Left ventricle myocardium inferior (tissue), 1 donor: ENCODE measurements around the gene PTPRM. TPM values are rescaled to one million over a fixed set of nuclear protein-coding genes. Genes with fewer than 3 reads are reported as not detected.

Source experiments
- DNase-seq: peaks from one replicate; pipeline ENCODE4 v3.0.0-alpha.2; 2020
- H3K27ac ChIP-seq: fragments of 200-600 bp; replicated peaks from 2 replicates; pipeline ENCODE4 v1.8.0; 2021
- H3K27me3 ChIP-seq: fragments of 200-600 bp; 2 replicates; pipeline ENCODE4 v1.8.0; 2021; ENCODE audit warnings: low read depth
- H3K36me3 ChIP-seq: fragments of 200-600 bp; 2 replicates; pipeline ENCODE4 v1.8.0; 2021
- H3K4me1 ChIP-seq: fragments of 200-600 bp; 2 replicates; pipeline ENCODE4 v1.8.0; 2021
- H3K4me3 ChIP-seq: fragments of 200-600 bp; 2 replicates; pipeline ENCODE4 v1.8.0; 2021; ENCODE audit warnings: mild to moderate bottlenecking, moderate library complexity
- H3K9me3 ChIP-seq: fragments of 200-600 bp; replicated peaks from 2 replicates; pipeline ENCODE4 v1.8.0; 2021
- intact Hi-C: fragments of 100-400 bp; cut with micrococcal nuclease; formaldehyde crosslinking; loops from one replicate; pipeline ENCODE4 v1.11.0; 2022
- total RNA-seq: library from RNA; stranded (reverse); fragmentation: NEBNext Ultra II Directional; extraction: Animal tissue kit (Norgen Biotek cat#: 25700); gene quantifications from one replicate; pipeline ENCODE4 v1.2.1, GENCODE V29; 2021
- TF ChIP-seq, protein P1 (sequence below): fragments of 200-600 bp; IDR thresholded peaks from 2 replicates; pipeline ENCODE4 v1.8.0; 2021; ENCODE audit warnings: antibody characterized with exemption, mild to moderate bottlenecking, borderline replicate concordance
- donor health status: DM: no; HTN: yes; CAD: no; lungs with severe emphysema.

PTPRM gene
- total RNA-seq, 1 donor from 2014 or later: 132 TPM

DNA sequence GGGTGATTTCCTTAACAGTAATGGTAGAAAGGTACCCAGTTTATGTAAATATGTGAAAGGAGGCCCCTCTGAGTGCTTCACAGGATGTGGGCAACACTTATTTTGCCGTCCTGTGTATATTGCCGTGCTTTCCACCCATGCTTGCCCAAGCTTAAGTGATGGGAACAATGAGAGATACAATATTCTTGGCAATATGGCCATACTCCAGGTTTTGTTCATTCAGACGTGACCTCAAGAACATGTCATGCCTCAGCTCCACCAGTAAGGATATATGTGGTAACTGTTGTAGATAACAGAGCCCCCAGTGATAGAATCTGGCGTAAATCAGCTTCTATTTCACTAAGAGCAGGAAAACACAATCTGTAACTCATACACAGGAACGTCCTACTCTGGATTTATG, 318.7 kb downstream of the PTPRM start:
- Histone ChIP-seq H3K4me1 (peaks cover 54% of the 10 kb centered on the region), H3K27me3 (no peaks in the 10 kb centered on the region), H3K4me3 (no peak overlapping the region), H3K27ac (no peak overlapping the region), H3K9me3 (no peaks in the 10 kb centered on the region), H3K36me3 (peaks cover 6% of the 10 kb centered on the region)
- no peak for DNase-seq
- intact Hi-C loops: no loop called here
- TF ChIP-seq, protein P1, sequence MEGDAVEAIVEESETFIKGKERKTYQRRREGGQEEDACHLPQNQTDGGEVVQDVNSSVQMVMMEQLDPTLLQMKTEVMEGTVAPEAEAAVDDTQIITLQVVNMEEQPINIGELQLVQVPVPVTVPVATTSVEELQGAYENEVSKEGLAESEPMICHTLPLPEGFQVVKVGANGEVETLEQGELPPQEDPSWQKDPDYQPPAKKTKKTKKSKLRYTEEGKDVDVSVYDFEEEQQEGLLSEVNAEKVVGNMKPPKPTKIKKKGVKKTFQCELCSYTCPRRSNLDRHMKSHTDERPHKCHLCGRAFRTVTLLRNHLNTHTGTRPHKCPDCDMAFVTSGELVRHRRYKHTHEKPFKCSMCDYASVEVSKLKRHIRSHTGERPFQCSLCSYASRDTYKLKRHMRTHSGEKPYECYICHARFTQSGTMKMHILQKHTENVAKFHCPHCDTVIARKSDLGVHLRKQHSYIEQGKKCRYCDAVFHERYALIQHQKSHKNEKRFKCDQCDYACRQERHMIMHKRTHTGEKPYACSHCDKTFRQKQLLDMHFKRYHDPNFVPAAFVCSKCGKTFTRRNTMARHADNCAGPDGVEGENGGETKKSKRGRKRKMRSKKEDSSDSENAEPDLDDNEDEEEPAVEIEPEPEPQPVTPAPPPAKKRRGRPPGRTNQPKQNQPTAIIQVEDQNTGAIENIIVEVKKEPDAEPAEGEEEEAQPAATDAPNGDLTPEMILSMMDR: no peak

DNA sequence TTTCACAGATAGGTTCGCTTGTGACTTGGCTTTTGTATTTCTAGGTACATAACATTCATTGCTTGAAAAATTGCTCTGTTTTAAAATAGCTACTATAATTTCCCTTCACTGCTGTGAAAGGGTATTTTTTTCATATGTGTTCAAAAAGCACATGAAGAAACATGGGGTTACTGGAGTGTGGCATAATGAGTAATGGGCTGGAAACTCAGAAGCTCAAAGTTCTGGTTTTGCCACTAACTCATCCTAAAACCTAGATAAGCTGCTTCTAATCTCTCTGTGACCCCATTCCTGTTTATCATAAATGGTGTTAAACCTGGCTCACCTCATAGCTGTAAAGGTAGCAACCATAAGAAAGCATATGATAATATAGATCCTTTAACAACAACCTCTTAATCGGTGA, 319.3 kb downstream of the PTPRM start:
- no peak for DNase-seq
- Histone ChIP-seq H3K27ac (no peak overlapping the region), H3K4me3 (no peak overlapping the region), H3K9me3 (no peaks in the 10 kb centered on the region), H3K27me3 (no peaks in the 10 kb centered on the region), H3K4me1 (peaks cover 51% of the 10 kb centered on the region), H3K36me3 (peaks cover 6% of the 10 kb centered on the region)
- TF ChIP-seq, protein P1: no peak
- intact Hi-C loops: no loop called here

DNA sequence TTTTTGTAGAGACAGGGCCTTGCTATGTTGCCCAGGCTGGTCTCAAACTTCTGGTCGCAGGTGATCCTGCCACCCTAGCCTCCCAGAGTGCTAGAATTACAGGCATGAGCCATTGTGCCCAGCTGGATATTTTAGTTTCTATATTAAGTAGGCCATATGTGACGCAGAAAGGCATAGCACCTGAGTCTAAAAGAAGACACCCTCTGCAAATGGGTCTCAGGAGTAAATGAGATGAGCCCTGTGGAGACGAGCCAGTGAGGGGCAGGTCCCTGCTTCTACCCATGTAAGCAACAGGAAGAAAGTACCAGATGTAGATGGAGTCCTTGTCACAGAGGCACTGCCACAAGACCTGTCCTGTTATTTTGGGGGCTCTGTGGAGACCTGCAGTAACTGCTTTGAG, 322.4 kb downstream of the PTPRM start:
- Histone ChIP-seq H3K36me3 (peaks cover 6% of the 10 kb centered on the region), H3K27ac (no peak overlapping the region), H3K27me3 (no peaks in the 10 kb centered on the region), H3K9me3 (no peaks in the 10 kb centered on the region), H3K4me3 (no peak overlapping the region), H3K4me1 (peaks cover 39% of the 10 kb centered on the region)
- intact Hi-C loops: no loop called here
- DNase-seq: no peak
- TF ChIP-seq, protein P1: no peak

DNA sequence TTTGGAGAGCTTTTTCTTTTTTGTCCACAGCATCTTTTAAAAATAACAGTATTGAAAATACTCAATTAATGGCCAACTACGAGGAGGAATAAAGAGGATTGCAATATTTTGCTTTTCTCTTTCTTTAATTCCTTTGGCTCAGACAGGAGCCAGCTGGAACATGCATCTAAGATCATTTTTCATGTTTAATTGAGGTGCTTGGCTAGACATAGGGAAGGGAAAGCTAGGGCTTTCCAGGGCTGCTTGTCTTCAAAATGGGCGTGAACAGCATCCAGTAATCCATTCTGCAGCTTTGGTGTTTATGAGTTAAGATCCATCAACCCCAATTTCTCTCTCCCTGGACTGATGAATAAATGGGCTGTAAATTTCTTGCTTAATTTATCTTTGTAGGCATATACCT, 323.0 kb downstream of the PTPRM start:
- Histone ChIP-seq H3K27ac (no peak overlapping the region), H3K36me3 (peaks cover 6% of the 10 kb centered on the region), H3K4me1 (peaks cover 44% of the 10 kb centered on the region), H3K4me3 (no peak overlapping the region), H3K9me3 (no peaks in the 10 kb centered on the region), H3K27me3 (no peaks in the 10 kb centered on the region)
- no peak for DNase-seq
- intact Hi-C loops: no loop called here
- TF ChIP-seq, protein P1: no peak

DNA sequence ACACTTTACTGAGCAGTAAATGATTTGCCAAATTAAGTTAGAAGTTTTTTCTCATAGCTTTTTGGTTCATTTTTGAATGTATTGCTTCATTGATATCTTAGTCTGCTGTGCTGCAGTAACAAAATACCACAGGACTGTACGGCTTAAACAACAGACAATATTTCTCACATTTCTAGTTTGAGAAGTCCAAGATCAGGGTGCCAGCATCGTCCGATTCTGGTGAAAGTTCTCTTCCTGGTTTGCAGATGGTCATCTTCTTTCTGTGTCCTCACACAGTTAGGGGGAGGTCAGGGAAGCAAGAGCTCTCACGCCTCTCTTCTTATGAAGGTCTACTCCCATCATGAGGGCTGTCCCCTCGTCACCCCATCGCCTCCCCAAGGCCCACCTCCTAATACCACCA, 325.4 kb downstream of the PTPRM start:
- no peak overlapping the region for H3K27ac ChIP-seq
- peaks cover 6% of the 10 kb centered on the region for H3K36me3 ChIP-seq
- H3K4me1 ChIP-seq: peaks cover 49% of the 10 kb centered on the region
- DNase-seq: no peak
- TF ChIP-seq, protein P1: no peak
- H3K9me3 ChIP-seq: no peaks in the 10 kb centered on the region
- H3K27me3 ChIP-seq: no peaks in the 10 kb centered on the region
- intact Hi-C loops: no loop called here
- H3K4me3 ChIP-seq: no peak overlapping the region

DNA sequence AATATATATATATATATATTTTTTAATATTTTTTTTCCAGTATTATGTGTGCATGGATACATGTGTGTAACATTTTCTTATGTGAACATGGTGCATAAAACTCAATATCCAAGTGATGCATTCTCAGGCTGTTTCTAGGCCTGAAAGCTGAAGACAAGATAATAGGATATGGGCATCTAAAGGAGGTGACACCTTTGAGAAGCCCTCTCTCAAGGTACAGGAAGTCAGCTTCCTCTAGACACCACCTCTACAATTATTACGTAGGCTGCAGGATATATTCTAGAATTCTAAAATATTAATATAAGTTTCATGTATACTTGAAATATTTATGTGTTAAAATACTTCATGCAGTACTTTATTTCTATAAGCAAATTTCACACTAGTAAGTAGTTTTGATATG, 327.5 kb downstream of the PTPRM start:
- Histone ChIP-seq H3K27me3 (no peaks in the 10 kb centered on the region), H3K9me3 (no peaks in the 10 kb centered on the region), H3K4me1 (peaks cover 64% of the 10 kb centered on the region), H3K27ac (no peak overlapping the region), H3K4me3 (no peak overlapping the region), H3K36me3 (no peaks in the 10 kb centered on the region)
- intact Hi-C loops: no loop called here
- no peak for DNase-seq
- TF ChIP-seq, protein P1: no peak
